Mammary epithelial cell (primary cell): ENCODE data around the gene KCND2.

ENCODE experiments used
- CTCF ChIP-seq, 2 donors: IDR thresholded peaks in 1 of 2; conservative IDR thresholded peaks in 1 of 2; 2 replicates each; pipeline ENCODE4 v1.5.1; 2011 to 2012; ENCODE audit warnings: inconsistent platforms in 2 of 2, low read length in 2 of 2, mild to moderate bottlenecking in 2 of 2, control low read depth in 1 of 2, low read depth in 1 of 2; ENCODE audit not compliant: insufficient read depth in 1 of 2; ENCODE audit errors: extremely low read depth in 1 of 2
- EZH2 ChIP-seq: IDR thresholded peaks from 2 replicates; pipeline ENCODE4 v1.6.1; 2012; ENCODE audit warnings: low read length, inconsistent platforms, borderline replicate concordance

GRCh38 chr7:120783273-120783672 lies 510.3 kb downstream of the KCND2 start:
- TF ChIP-seq EZH2 (no peak), CTCF (conservative IDR thresholded peaks at IDR 0.05 in 1 of 2, IDR thresholded peaks at IDR 0.05 in 1 of 2; ENCODE audit: extremely low read depth in 1 of 2, insufficient read depth in 1 of 2, low read depth in 1 of 2, low read length in 2 of 2) (no peak)
